GM12865 (cell line): ENCODE data around the gene ABHD5.
A peak's percentile ranks its signal among the peaks of the same experiment; 100 is the strongest.

ENCODE experiments used
- DNase-seq: peaks from one replicate; pipeline ENCODE4 v3.0.0; 2010; ENCODE audit warnings: low read depth
- H3K4me3 ChIP-seq: 2 replicates; pipeline ENCODE4 v1.5.1; 2011; ENCODE audit warnings: mild to moderate bottlenecking, low read depth, low read length, control low read depth
- CTCF ChIP-seq: IDR thresholded peaks from 2 replicates; pipeline ENCODE4 v1.5.1; 2011; ENCODE audit warnings: low read length, control low read depth, low read depth, inconsistent platforms; ENCODE audit not compliant: insufficient read depth; ENCODE audit errors: missing control alignments

ABHD5 gene

GRCh38 chr3:43688245-43688650 lies 2.5 kb upstream of the ABHD5 start:
- no peak for DNase-seq
- TF ChIP-seq CTCF: no peak
- no peak overlapping the region for H3K4me3 ChIP-seq

- no peak for TF ChIP-seq CTCF
- DNase-seq: no peak
- no peak overlapping the region for H3K4me3 ChIP-seq
Measured at GRCh38 chr3:43689166-43689565, 1.6 kb upstream of the ABHD5 start.

GRCh38 chr3:43689766-43690399 lies 855 bp upstream of the ABHD5 start:
- peak overlapping the region; percentile 56 for H3K4me3 ChIP-seq
- TF ChIP-seq CTCF: no peak
- no peak for DNase-seq

GRCh38 chr3:43691120-43691995 lies 620 bp downstream of the ABHD5 start:
- peak; percentile 54 for DNase-seq
- peak overlapping the region; percentile 82 for H3K4me3 ChIP-seq
- no peak for TF ChIP-seq CTCF

GRCh38 chr3:43692085-43692855 lies 1.5 kb downstream of the ABHD5 start:
- TF ChIP-seq CTCF: no peak
- DNase-seq: no peak
- H3K4me3 ChIP-seq: no peak overlapping the region

- no peak for DNase-seq
- TF ChIP-seq CTCF: no peak
- no peak overlapping the region for H3K4me3 ChIP-seq
Measured at GRCh38 chr3:43692971-43693370, 2.2 kb downstream of the ABHD5 start.
